HEK293 (cell line): Measurements from ENCODE around the gene PAPSS2.

ENCODE experiments used
- EGR2 ChIP-seq: fragments of 450-650 bp; formaldehyde crosslinking; IDR thresholded peaks from 2 replicates; pipeline ENCODE4 v1.5.1; 2016; ENCODE audit warnings: low read depth, missing biosample characterization, missing genetic modification characterization
- TCF7L2 ChIP-seq: IDR thresholded peaks from 2 replicates; pipeline ENCODE4 v1.6.1; 2011; ENCODE audit warnings: low read depth, mild to moderate bottlenecking, inconsistent platforms, low read length, moderate library complexity, borderline replicate concordance
- ZBTB8A ChIP-seq: fragments of 450-650 bp; formaldehyde crosslinking; IDR thresholded peaks from 2 replicates; pipeline ENCODE4 v1.5.1; 2016; ENCODE audit warnings: missing biosample characterization, missing genetic modification characterization
- ZNF174 ChIP-seq: fragments of 450-650 bp; formaldehyde crosslinking; IDR thresholded peaks from 2 replicates; pipeline ENCODE4 v1.5.0; 2017; ENCODE audit warnings: missing biosample characterization, mild to moderate bottlenecking, missing genetic modification characterization
- ZNF184 ChIP-seq: fragments of 450-650 bp; IDR thresholded peaks from 2 replicates; pipeline ENCODE4 v1.5.1; 2018; ENCODE audit warnings: missing biosample characterization, mild to moderate bottlenecking, missing genetic modification characterization
- ZNF19 ChIP-seq: fragments of 450-650 bp; formaldehyde crosslinking; IDR thresholded peaks from 2 replicates; pipeline ENCODE4; 2016; ENCODE audit warnings: missing biosample characterization, missing genetic modification characterization, low read depth
- ZNF202 ChIP-seq: fragments of 450-650 bp; formaldehyde crosslinking; IDR thresholded peaks from 2 replicates; pipeline ENCODE4 v1.5.1; 2016; ENCODE audit warnings: missing biosample characterization, missing genetic modification characterization, borderline replicate concordance
- ZNF239 ChIP-seq: fragments of 450-650 bp; formaldehyde crosslinking; IDR thresholded peaks from 2 replicates; pipeline ENCODE4 v1.5.1; 2016; ENCODE audit warnings: missing biosample characterization, missing genetic modification characterization
- ZNF274 ChIP-seq, 2 experiments: fragments of 200-500 bp in 1 of 2; fragments of 450-650 bp in 1 of 2; sonication (Bioruptor generic) in 1 of 2; formaldehyde crosslinking in 1 of 2; IDR thresholded peaks; 2 replicates each; pipeline versions ENCODE4 v1.5.1 to v1.6.1; 2014 to 2016; ENCODE audit warnings: borderline replicate concordance in 1 of 2, inconsistent platforms in 1 of 2, low read length in 1 of 2, missing biosample characterization in 1 of 2, missing genetic modification characterization in 1 of 2
- ZNF510 ChIP-seq: fragments of 450-650 bp; formaldehyde crosslinking; IDR thresholded peaks from 2 replicates; pipeline ENCODE4 v1.5.1; 2018; ENCODE audit warnings: mild to moderate bottlenecking, missing genetic modification characterization, missing biosample characterization; ENCODE audit not compliant: insufficient replicate concordance
- ZNF830 ChIP-seq: fragments of 450-650 bp; IDR thresholded peaks from 2 replicates; pipeline ENCODE4 v1.5.0; 2018; ENCODE audit warnings: missing biosample characterization, missing genetic modification characterization, low read depth, mild to moderate bottlenecking, moderate library complexity
- TF ChIP-seq, protein P1 (sequence below): fragments of 450-650 bp; formaldehyde crosslinking; IDR thresholded peaks from 2 replicates; pipeline ENCODE4 v1.5.0; 2017; ENCODE audit warnings: missing biosample characterization, missing genetic modification characterization, borderline replicate concordance
- TF ChIP-seq, protein P2 (sequence below): fragments of 450-650 bp; formaldehyde crosslinking; IDR thresholded peaks from 2 replicates; pipeline ENCODE4 v1.5.1; 2016; ENCODE audit warnings: missing biosample characterization, missing genetic modification characterization

DNA sequence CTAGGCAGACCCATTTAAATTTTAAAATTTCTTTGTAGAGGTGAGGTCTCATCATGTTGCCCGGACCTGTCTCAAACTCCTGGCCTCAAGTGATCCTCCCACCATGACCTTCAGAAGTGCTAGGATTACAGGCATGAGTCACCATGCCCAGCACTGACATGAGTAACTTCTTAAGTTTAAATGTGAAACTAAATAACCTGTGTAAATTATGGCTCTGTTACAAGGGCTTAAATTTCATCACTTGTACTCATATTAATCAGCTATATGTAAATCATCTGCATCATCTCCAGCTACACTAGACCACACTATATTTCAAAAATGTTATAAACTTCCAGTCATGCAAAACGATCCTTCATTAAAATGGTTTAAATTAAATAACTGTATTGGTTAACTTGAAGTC is 102.2 kb downstream of the PAPSS2 start:
- TF ChIP-seq ZNF274 (IDR thresholded peaks at IDR 0.05; ENCODE audit: low read length): no peak
- no peak for TF ChIP-seq ZNF274 (tag by site-specific recombination; IDR thresholded peaks at IDR 0.05; ENCODE audit: borderline replicate concordance)
- TF ChIP-seq, protein P1, sequence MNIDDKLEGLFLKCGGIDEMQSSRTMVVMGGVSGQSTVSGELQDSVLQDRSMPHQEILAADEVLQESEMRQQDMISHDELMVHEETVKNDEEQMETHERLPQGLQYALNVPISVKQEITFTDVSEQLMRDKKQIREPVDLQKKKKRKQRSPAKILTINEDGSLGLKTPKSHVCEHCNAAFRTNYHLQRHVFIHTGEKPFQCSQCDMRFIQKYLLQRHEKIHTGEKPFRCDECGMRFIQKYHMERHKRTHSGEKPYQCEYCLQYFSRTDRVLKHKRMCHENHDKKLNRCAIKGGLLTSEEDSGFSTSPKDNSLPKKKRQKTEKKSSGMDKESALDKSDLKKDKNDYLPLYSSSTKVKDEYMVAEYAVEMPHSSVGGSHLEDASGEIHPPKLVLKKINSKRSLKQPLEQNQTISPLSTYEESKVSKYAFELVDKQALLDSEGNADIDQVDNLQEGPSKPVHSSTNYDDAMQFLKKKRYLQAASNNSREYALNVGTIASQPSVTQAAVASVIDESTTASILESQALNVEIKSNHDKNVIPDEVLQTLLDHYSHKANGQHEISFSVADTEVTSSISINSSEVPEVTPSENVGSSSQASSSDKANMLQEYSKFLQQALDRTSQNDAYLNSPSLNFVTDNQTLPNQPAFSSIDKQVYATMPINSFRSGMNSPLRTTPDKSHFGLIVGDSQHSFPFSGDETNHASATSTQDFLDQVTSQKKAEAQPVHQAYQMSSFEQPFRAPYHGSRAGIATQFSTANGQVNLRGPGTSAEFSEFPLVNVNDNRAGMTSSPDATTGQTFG (tag by site-specific recombination): no peak
- TF ChIP-seq, protein P2, sequence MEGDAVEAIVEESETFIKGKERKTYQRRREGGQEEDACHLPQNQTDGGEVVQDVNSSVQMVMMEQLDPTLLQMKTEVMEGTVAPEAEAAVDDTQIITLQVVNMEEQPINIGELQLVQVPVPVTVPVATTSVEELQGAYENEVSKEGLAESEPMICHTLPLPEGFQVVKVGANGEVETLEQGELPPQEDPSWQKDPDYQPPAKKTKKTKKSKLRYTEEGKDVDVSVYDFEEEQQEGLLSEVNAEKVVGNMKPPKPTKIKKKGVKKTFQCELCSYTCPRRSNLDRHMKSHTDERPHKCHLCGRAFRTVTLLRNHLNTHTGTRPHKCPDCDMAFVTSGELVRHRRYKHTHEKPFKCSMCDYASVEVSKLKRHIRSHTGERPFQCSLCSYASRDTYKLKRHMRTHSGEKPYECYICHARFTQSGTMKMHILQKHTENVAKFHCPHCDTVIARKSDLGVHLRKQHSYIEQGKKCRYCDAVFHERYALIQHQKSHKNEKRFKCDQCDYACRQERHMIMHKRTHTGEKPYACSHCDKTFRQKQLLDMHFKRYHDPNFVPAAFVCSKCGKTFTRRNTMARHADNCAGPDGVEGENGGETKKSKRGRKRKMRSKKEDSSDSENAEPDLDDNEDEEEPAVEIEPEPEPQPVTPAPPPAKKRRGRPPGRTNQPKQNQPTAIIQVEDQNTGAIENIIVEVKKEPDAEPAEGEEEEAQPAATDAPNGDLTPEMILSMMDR (tag by site-specific recombination): no peak
- TF ChIP-seq ZNF19 (tag by site-specific recombination): no peak
- TF ChIP-seq ZNF830 (tag by site-specific recombination): no peak
- TF ChIP-seq ZNF239 (tag by site-specific recombination): no peak
- TF ChIP-seq EGR2 (tag by site-specific recombination): no peak
- no peak for TF ChIP-seq ZNF174
- TF ChIP-seq ZNF202 (tag by site-specific recombination): no peak
- no peak for TF ChIP-seq ZBTB8A
- no peak for TF ChIP-seq TCF7L2
- TF ChIP-seq ZNF184 (tag by site-specific recombination): peak; percentile 86
- no peak for TF ChIP-seq ZNF510 (tag by site-specific recombination)
